Esophagus mucosa (tissue), 1 donor: ENCODE data around the gene ADCY7. TPM values are rescaled to one million over a fixed set of nuclear protein-coding genes. Genes with fewer than 3 reads are reported as not detected.
A peak's percentile ranks its signal among the peaks of the same experiment; 100 is the strongest.

ENCODE experiments used
- ATAC-seq: fragments of 200-7000 bp; cut with Tn5 transposase; one replicate; pipeline ENCODE4 v1.9.1; 2020
- total RNA-seq: library from RNA; stranded (reverse); gene quantifications from one replicate; pipeline ENCODE4 v1.2.4, GENCODE V29; 2023
- donor health status: DM: yes; HTN: yes; CAD: no.

ADCY7 gene
- total RNA-seq, 1 donor from 2014 or later, result 26.8 TPM

- ATAC-seq, result no peak
Observed at GRCh38 chr16:50251375-50252081, 14.8 kb upstream of the ADCY7 start.

GRCh38 chr16:50252082-50252611 lies 14.2 kb upstream of the ADCY7 start:
- no peak for ATAC-seq

GRCh38 chr16:50252874-50253513 lies 13.4 kb upstream of the ADCY7 start:
- no peak for ATAC-seq

- ATAC-seq, result no peak
Observed at GRCh38 chr16:50253514-50253910, 12.8 kb upstream of the ADCY7 start.

- no peak for ATAC-seq
Observed at GRCh38 chr16:50254072-50254471, 12.3 kb upstream of the ADCY7 start.

- ATAC-seq, result no peak
Observed at GRCh38 chr16:50255538-50255937, 10.8 kb upstream of the ADCY7 start.

- ATAC-seq, result no peak
Observed at GRCh38 chr16:50256604-50257003, 9.7 kb upstream of the ADCY7 start.

GRCh38 chr16:50257876-50258275 lies 8.5 kb upstream of the ADCY7 start:
- no peak for ATAC-seq

GRCh38 chr16:50259334-50260205 lies 6.8 kb upstream of the ADCY7 start:
- no peak for ATAC-seq

GRCh38 chr16:50260206-50261159 lies 5.9 kb upstream of the ADCY7 start:
- no peak for ATAC-seq

- no peak for ATAC-seq
Observed at GRCh38 chr16:50261160-50261706, 5.1 kb upstream of the ADCY7 start.

- ATAC-seq, result no peak
Observed at GRCh38 chr16:50261707-50262235, 4.6 kb upstream of the ADCY7 start.

- no peak for ATAC-seq
Observed at GRCh38 chr16:50263060-50263909, 3.1 kb upstream of the ADCY7 start.

- ATAC-seq, result no peak
Observed at GRCh38 chr16:50263940-50264929, 2.1 kb upstream of the ADCY7 start.

- ATAC-seq, result peak; percentile 48
Observed at GRCh38 chr16:50265260-50265659, 1.1 kb upstream of the ADCY7 start.

GRCh38 chr16:50265716-50266336 lies 525 bp upstream of the ADCY7 start:
- no peak for ATAC-seq

GRCh38 chr16:50267151-50267631 lies 840 bp downstream of the ADCY7 start:
- ATAC-seq, result no peak

GRCh38 chr16:50267651-50268050 lies 1.3 kb downstream of the ADCY7 start:
- ATAC-seq, result no peak
